T-helper 9 cell (primary cell): ENCODE results near the gene EXOSC1.
"Not testable (repeated sequence)": the region's sequence is repeated elsewhere in the genome, so short reads cannot be mapped to it uniquely, and the experiment has no call there.

Experiments used
- DNase-seq: peaks from one replicate; pipeline ENCODE4 v3.0.0-alpha.2; 2020

The EXOSC1 gene

GRCh38 chr10:97456686-97457065 lies 10.9 kb upstream of the EXOSC1 start:
- no peak for DNase-seq

- no peak for DNase-seq
These were observed 10.4 kb upstream of the EXOSC1 start for GRCh38 chr10:97456034-97456685.

DNA sequence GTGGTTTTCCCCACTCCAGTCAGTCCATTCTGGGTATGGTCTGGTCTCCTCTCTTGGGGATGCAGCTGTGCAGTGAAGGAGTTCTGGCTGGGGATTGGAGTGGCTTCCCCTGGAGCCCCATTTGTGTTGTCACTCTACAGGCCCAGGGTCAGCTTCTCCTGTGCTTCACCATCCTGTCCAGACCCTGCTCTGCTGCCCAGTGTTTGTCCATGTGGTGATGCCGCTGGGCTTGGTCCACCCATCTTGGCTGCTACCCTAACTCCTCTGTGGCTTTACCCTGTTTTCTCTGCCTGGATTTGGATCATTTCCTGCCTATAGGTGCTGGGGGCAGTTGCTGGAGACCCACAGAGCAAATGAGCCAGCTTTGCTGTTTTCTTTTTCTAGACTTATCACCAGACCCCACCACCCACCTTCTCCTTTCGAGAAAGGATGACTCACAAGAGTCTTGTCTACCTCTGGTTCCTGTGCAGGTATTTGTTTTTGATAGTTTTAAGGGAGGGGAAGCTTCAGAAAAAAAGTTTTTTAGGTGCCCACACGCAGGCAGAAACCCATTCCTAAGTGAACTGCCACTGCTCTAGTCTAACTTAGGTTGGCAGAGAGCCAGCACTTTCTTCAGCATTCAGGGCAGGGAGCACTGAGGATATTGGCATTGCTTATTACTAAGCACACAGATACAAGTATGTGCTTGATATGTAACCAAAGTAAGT lies 8.7 kb upstream of the EXOSC1 start:
- DNase-seq: no peak

DNA sequence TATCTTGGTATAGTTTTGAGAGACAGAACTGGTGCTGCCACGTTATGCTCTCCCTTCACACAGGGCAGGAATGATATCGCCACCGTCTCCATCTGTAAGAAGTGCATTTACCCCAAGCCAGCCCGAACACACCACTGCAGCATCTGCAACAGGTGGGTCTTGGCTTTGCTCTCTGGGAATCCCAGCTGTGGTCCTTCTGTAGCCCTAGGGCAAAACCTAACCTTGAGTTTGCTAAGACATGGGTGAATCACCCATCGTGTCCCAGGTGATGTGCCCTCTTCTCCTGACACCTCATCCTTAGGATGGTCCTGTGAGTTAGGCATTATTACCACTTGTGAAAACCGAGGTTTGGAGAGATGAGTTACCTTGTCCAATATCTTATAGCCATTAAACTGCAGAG lies 6.5 kb upstream of the EXOSC1 start:
- DNase-seq: no peak

- no peak for DNase-seq
These were observed 5.8 kb upstream of the EXOSC1 start for GRCh38 chr10:97451605-97452004.

GRCh38 chr10:97450828-97451227 lies 5.0 kb upstream of the EXOSC1 start:
- DNase-seq: no peak

DNA sequence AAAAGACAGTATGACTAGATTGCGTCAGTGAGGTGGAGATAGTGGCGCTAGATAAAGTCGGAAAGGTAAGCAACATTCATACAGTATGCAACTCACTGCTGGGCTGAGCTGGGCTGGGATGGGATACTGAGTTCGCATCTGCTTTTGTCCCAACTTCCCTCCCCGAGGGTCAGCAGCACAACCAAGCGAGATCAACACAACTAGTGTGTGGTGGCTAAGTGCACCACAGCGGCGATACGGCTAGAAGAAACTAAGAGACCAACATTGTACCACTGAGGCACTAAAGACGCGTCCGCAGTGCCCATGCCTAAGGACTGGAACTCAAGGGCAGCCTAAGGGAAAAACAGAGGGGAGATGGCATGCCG lies 467 bp downstream of the EXOSC1 start:
- DNase-seq: no peak

DNA sequence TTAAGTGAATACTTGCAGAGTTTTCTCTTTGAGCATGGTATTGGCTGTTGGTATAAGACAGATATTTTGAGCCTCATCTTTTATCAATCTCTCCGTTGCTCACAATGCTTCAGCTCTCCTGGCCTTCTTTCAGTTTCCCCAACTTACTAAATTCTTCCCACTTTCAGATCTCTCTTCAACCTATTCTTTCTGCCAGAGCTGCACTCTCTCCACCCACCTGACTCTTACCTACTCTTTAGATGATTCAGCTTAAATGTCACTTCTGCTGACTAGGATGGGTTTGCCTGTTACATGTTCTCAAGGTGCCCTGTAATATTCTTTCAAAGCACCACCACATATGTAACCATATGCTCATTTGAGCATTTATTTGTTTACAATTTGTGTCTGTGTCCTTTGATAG lies 1.6 kb downstream of the EXOSC1 start:
- DNase-seq: no peak

DNA sequence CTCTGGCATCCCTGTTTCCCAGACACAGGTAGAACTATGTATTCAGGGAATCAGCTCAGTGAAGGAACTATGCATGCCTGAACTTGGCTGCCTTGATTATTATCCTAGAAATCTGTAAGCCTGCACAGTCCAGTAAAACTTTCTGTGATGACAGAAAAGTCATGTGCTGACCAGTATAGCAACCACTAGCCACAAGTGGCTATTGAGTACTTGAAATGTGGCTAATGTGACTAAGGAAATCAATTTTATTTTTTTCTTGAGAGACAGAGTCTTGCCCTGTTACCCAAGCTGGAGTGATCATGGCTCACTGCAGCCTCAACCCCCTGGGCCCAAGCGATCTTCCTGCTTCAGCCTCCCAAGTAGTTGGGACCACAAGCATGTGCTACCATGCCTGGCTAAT lies 3.5 kb downstream of the EXOSC1 start:
- no peak for DNase-seq

- no peak for DNase-seq
These were observed 10.6 kb downstream of the EXOSC1 start for GRCh38 chr10:97435211-97435610.

- DNase-seq: no peak
These were observed 11.2 kb downstream of the EXOSC1 start for GRCh38 chr10:97434557-97434956.

DNA sequence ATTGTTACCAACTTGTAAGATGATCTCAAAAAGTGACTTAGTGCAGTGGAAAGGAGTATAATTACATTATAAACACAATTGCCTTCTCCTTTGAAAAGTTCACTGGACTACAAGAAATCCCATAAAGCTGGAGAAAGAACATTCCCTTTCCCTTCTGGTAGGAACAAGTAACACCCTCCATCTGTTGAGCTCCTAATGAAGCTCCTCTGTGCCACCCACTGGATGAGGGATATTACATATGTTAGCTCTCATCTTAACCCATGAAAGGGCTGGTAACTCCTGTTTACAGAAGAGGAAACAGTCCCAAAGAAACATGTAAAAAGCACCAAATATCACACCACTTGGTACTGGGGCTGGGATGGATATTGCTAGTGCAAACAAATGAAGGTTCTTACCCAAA lies 11.8 kb downstream of the EXOSC1 start:
- no peak for DNase-seq

GRCh38 chr10:97428572-97428981 lies 17.2 kb downstream of the EXOSC1 start:
- DNase-seq: no peak

DNA sequence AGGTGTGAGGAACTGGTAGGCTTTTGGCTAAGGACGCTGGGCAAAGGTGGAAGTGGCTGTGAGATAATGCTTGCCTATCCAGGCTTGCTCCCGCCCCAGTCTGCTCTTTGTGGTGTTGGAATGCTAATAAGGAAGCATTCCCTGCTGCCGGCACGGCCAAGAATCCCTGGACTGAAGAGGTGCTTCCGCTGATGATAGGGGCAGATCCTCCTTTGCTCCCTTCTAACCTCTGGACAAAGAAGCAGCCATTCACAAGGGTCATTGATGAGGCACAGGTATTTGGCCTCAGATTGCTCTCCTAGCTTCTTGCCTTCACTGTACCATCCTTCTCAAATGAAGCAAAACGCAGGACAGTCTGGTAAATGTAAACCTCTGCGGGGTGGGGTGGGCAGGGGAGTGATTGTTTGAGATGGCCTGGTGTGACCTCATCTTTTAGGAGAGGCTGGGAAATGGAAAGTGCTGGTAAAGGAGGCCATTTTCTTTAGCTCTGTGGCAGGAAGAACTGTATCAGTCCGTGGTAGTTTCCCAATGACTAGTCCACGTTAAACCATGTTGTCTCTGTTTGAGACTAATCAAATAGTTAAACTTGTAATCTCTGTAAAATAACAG lies 18.1 kb downstream of the EXOSC1 start:
- no peak for DNase-seq

GRCh38 chr10:97426776-97427570 lies 18.8 kb downstream of the EXOSC1 start:
- DNase-seq: no peak

DNA sequence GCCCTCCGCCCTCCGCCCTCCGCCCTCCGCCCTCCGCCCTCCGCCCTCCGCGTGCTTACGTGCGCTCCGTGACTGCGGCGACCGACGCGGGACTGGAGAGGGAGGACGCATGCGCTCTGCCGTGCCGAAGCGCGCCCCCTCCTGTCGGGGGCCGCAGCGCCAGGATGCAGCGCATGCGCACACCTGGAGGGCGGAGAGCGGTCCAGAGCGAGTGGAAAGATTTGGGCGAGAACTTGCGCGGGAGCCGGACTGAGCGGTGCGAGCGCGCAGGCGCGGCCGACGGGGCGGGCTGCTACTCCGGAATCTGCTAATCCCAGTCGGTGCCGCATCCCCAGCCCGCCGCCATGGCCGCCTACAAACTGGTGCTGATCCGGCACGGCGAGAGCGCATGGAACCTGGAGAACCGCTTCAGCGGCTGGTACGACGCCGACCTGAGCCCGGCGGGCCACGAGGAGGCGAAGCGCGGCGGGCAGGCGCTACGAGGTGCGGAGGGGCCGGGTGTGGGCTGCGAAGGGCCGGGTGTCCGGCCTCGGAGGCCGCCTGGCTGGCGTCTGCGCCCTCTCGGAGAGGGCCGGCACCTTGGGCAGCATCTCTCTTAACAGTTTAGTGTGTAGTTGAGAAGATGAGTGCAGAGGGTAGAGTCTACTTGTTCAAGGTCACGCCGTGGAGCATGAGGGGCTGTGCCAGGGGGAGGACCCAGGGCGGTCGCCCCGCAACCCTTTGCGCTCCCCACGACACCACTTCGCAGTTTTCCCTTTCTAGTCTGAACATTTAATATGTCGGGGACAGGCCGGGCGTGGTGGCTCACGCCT lies 19.6 kb downstream of the EXOSC1 start, which contains the start of gene PGAM1:
TSS of gene PGAM1 (plus strand) at position 228 of the 812 bp plus-strand sequence. CDS start at position 345, 117 bp downstream.
- DNase-seq: peak; percentile 91

- DNase-seq: not testable (repeated sequence)
These were observed 22.1 kb downstream of the EXOSC1 start for GRCh38 chr10:97423757-97424098.

- no peak for DNase-seq
These were observed 29.2 kb downstream of the EXOSC1 start for GRCh38 chr10:97416565-97416964.

GRCh38 chr10:97412891-97413304 lies 32.9 kb downstream of the EXOSC1 start:
- no peak for DNase-seq

DNA sequence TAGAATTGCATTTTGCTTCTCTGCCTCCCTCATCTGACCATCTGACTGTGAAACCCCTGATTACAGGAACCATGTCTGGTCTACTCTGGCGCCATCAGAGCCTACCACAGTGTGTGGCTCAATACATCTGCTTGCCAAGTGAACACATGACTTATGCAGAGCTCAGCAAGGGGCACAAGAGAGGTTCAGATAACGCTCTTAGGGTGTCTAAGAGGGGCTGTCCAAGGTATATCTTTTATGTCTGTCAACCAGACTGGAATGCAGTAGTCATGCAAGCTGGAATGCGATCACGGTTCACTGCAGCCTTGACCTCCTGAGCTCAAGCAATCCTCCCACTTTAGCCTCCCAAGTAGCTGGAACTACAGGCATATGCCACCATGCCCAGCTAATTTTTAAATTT lies 34.4 kb downstream of the EXOSC1 start:
- DNase-seq: no peak

GRCh38 chr10:97408496-97408992 lies 37.3 kb downstream of the EXOSC1 start:
- DNase-seq: no peak

DNA sequence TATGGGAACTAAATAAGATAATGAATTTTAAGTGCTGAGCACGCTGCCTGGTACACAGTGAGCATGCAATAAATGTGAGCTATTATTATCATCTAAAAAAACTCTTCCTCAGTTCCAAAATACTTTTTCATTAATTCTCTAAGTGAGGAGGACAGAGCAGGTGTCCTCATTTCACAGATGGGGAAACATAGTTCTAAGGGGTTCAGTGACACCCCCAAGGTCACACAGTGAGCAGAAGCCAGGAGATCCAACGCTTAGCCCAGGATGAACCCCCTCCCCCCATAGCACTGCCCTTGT lies 37.9 kb downstream of the EXOSC1 start:
- DNase-seq: no peak
